Body of pancreas (tissue), 4 donors: Measurements from ENCODE around the gene SLC10A3. TPM values are rescaled to one million over a fixed set of nuclear protein-coding genes. Genes with fewer than 3 reads are reported as not detected.
A peak's percentile ranks its signal among the peaks of the same experiment; 100 is the strongest.

ENCODE experiments used
- ATAC-seq: fragments of 150-250 bp; one replicate; pipeline ENCODE4 v1.9.1; 2016
- DNase-seq, 4 donors: peaks; one replicate each; pipeline ENCODE4 v3.0.0-alpha.2; 2019
- H3K27ac ChIP-seq, 4 donors: fragments of 200-600 bp; sonication (generic); 1 replicate in 3 of 4; 2 replicates in 1 of 4; pipeline versions ENCODE4 v1.5.1 to v1.6.1; 2016 to 2019; ENCODE audit warnings: mild to moderate bottlenecking in 1 of 4, mixed read lengths in 1 of 4, moderate library complexity in 1 of 4
- H3K27me3 ChIP-seq, 2 donors: fragments of 200-600 bp; sonication (generic); one replicate each; pipeline ENCODE4 v1.6.0; 2016; ENCODE audit warnings: mild to moderate bottlenecking in 1 of 2
- H3K36me3 ChIP-seq, 2 donors: fragments of 200-600 bp; sonication (generic); replicated peaks in 1 of 2; 2 replicates each; pipeline ENCODE4 v1.5.1; 2016; ENCODE audit warnings: low read depth in 2 of 2; ENCODE audit not compliant: insufficient read depth in 1 of 2
- H3K4me1 ChIP-seq: fragments of 200-600 bp; sonication (generic); one replicate; pipeline ENCODE4 v1.6.0; 2016
- H3K4me3 ChIP-seq, 2 donors: fragments of 200-600 bp; sonication (generic); 1 replicate in 1 of 2; 2 replicates in 1 of 2; pipeline ENCODE4 v1.5.1; 2016 to 2019
- H3K9me3 ChIP-seq, 3 donors: fragments of 200-600 bp; sonication (generic); 1 replicate in 2 of 3; 2 replicates in 1 of 3; pipeline ENCODE4 v1.5.1; 2016
- POLR2A ChIP-seq, 3 donors: fragments of 450-650 bp; IDR thresholded peaks; one replicate each; pipeline ENCODE4 v1.6.1; 2016; ENCODE audit warnings: antibody characterized with exemption in 3 of 3, mild to moderate bottlenecking in 2 of 3
- WGBS, 2 donors: methylation state at CpG; one replicate each; pipeline ENCODE4 v1.1.5; 2017; 5-methylcytosine and 5-hydroxymethylcytosine counted together
- intact Hi-C: fragments of 100-400 bp; cut with DNase I; formaldehyde crosslinking; loops from one replicate; pipeline ENCODE4 v1.15.1; 2023
- total RNA-seq, 2 donors: library from RNA; depleted of rRNA; stranded (reverse); fragments of >200 nt; gene quantifications; one replicate each; pipeline ENCODE4 v1.1.0, GENCODE V29; 2016
- TF ChIP-seq, protein P1 (sequence below), 7 experiments: fragments of 450-650 bp in 4 of 7; fragments of 200-600 bp in 3 of 7; sonication (generic) in 3 of 7; IDR thresholded peaks; one replicate each; pipeline ENCODE4 v1.5.1; 2016 to 2019; ENCODE audit warnings: antibody characterized with exemption in 7 of 7

Gene SLC10A3
- total RNA-seq, 2 donors from 2014 or later = 18.9 to 24.7 TPM

GRCh38 chrX:154495472-154495922 lies 5.1 kb upstream of the SLC10A3 start:
- no peaks in the 10 kb centered on the region for H3K9me3 ChIP-seq
- TF ChIP-seq, protein P1, sequence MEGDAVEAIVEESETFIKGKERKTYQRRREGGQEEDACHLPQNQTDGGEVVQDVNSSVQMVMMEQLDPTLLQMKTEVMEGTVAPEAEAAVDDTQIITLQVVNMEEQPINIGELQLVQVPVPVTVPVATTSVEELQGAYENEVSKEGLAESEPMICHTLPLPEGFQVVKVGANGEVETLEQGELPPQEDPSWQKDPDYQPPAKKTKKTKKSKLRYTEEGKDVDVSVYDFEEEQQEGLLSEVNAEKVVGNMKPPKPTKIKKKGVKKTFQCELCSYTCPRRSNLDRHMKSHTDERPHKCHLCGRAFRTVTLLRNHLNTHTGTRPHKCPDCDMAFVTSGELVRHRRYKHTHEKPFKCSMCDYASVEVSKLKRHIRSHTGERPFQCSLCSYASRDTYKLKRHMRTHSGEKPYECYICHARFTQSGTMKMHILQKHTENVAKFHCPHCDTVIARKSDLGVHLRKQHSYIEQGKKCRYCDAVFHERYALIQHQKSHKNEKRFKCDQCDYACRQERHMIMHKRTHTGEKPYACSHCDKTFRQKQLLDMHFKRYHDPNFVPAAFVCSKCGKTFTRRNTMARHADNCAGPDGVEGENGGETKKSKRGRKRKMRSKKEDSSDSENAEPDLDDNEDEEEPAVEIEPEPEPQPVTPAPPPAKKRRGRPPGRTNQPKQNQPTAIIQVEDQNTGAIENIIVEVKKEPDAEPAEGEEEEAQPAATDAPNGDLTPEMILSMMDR (IDR thresholded peaks at IDR 0.05) = no peak
- no peak for TF ChIP-seq POLR2A (IDR thresholded peaks at IDR 0.05)
- no peaks in the 10 kb centered on the region for H3K4me1 ChIP-seq
- no peaks in the 10 kb centered on the region for H3K27me3 ChIP-seq
- 63 to 72% methylated on average over 3 to 6 of the region's 6 CpGs for WGBS, 2 donors
- ATAC-seq = no peak
- H3K27ac ChIP-seq = no peak overlapping the region
- intact Hi-C loops = no loop called here
- no peak overlapping the region for H3K4me3 ChIP-seq
- DNase-seq = no peak
- no peaks in the 10 kb centered on the region for H3K36me3 ChIP-seq

- Histone ChIP-seq H3K27me3 (no peaks in the 10 kb centered on the region), H3K9me3 (no peaks in the 10 kb centered on the region), H3K36me3 (no peaks in the 10 kb centered on the region), H3K4me1 (peaks cover 1% of the 10 kb centered on the region), H3K4me3 (no peak overlapping the region), H3K27ac (no peak overlapping the region)
- TF ChIP-seq, protein P1 (IDR thresholded peaks at IDR 0.05) = no peak
- TF ChIP-seq POLR2A (IDR thresholded peaks at IDR 0.05) = no peak
- intact Hi-C loops = no loop called here
- DNase-seq (no peak), ATAC-seq (no peak)
- 56 to 73% methylated on average over 3 of the region's 3 CpGs for WGBS, 2 donors
Observed at GRCh38 chrX:154494715-154495114, 4.3 kb upstream of the SLC10A3 start.

- Histone ChIP-seq H3K27me3 (no peaks in the 10 kb centered on the region), H3K9me3 (no peaks in the 10 kb centered on the region), H3K27ac (peak overlapping the region; percentile 82 to 97 (median 93)), H3K36me3 (no peaks in the 10 kb centered on the region), H3K4me3 (peak overlapping the region; percentile 2 to 17), H3K4me1 (peaks cover 39% of the 10 kb centered on the region)
- intact Hi-C loops = no loop called here
- ATAC-seq = peak; percentile 4
- no peak for TF ChIP-seq POLR2A (IDR thresholded peaks at IDR 0.05)
- TF ChIP-seq, protein P1 (IDR thresholded peaks at IDR 0.05) = no peak
- WGBS, 2 donors = 0% methylated on average over 1 to 13 of the region's 19 CpGs
- peak; percentile 25 to 36 (median 33) for DNase-seq
Observed at GRCh38 chrX:154490021-154490413, 412 bp downstream of the SLC10A3 start.

GRCh38 chrX:154489182-154489581 lies 1.2 kb downstream of the SLC10A3 start:
- Histone ChIP-seq H3K9me3 (no peaks in the 10 kb centered on the region), H3K4me1 (peaks cover 47% of the 10 kb centered on the region), H3K4me3 (no peak overlapping the region), H3K27ac (peak overlapping the region in 2 of 4 donors; percentile 96 to 97), H3K27me3 (no peaks in the 10 kb centered on the region), H3K36me3 (no peaks in the 10 kb centered on the region)
- 78% methylated on average over 4 of the region's 4 CpGs; no CpG with 5 or more reads in 1 of the 2 donors for WGBS, 2 donors
- DNase-seq (no peak), ATAC-seq (no peak)
- intact Hi-C loops = no loop called here
- TF ChIP-seq, protein P1 (IDR thresholded peaks at IDR 0.05) = no peak
- no peak for TF ChIP-seq POLR2A (IDR thresholded peaks at IDR 0.05)

- peaks cover 50% of the 10 kb centered on the region for H3K4me1 ChIP-seq
- no peaks in the 10 kb centered on the region for H3K36me3 ChIP-seq
- no peak overlapping the region for H3K4me3 ChIP-seq
- WGBS, 2 donors = 92% methylated on average over 11 of the region's 20 CpGs; no CpG with 5 or more reads in 1 of the 2 donors
- ATAC-seq (no peak), DNase-seq (no peak)
- no peak overlapping the region for H3K27ac ChIP-seq
- intact Hi-C loops = no loop called here
- no peaks in the 10 kb centered on the region for H3K9me3 ChIP-seq
- no peaks in the 10 kb centered on the region for H3K27me3 ChIP-seq
- TF ChIP-seq POLR2A (IDR thresholded peaks at IDR 0.05) = no peak
- TF ChIP-seq, protein P1 (IDR thresholded peaks at IDR 0.05) = no peak
Observed at GRCh38 chrX:154488336-154489075, 1.9 kb downstream of the SLC10A3 start.
